Stimulated activated CD4-positive, alpha-beta T cell treated with anti-CD3 and anti-CD28 coated beads, Interleukin-15, amount 100 ng/mL, for 24 hours (primary cell): ENCODE measurements around the gene DUSP2.

Experiments used
- DNase-seq: peaks from one replicate; pipeline ENCODE4 v3.0.0-alpha.2; 2020

Gene DUSP2

GRCh38 chr2:96131152-96131812 is 14.0 kb downstream of the DUSP2 start:
- DNase-seq = peak; percentile 60

GRCh38 chr2:96130483-96130882 is 14.8 kb downstream of the DUSP2 start:
- no peak for DNase-seq

GRCh38 chr2:96129528-96130120 is 15.6 kb downstream of the DUSP2 start:
- no peak for DNase-seq

- no peak for DNase-seq
These were observed 16.8 kb downstream of the DUSP2 start for GRCh38 chr2:96128456-96128855.

DNA sequence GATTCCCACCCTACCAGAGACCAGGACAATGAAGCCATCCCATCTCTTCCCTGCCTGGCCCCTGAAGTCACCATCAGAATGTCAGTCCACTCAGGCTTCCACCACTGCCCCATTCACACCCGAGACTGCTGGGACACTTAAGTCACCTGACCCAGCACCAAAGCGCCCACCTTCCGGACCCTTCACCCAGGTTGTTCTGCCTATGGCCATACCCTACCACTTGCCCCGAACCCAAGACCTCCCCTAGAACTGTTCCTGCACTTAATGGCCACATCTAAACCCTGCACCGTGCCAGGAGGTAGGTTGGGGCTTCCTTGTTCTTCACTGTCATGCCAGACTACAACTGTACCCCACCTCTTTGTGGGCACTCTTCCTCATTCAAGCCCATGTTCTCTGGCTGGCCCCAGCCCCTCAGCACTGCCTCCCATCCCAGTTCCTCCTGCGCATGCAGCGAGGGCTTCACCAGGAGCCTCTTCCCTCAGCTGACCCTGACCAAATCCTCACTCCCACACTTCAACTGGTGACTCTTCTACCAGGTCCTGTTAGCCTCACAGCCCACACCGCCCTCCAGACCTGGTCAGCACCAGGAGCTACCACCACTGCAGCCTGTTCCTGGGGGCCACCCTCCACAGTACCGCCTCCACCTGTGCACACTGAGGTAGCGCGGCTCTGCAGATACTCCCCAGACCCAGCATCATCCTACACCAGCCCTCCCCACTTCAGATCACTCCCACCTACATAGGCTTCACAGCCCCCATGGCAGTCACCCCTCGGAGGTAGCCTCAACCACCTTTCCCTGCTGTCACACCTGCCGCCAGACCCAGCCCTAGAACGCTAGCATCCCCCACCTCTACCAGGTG is 20.6 kb downstream of the DUSP2 start:
- no peak for DNase-seq

DNA sequence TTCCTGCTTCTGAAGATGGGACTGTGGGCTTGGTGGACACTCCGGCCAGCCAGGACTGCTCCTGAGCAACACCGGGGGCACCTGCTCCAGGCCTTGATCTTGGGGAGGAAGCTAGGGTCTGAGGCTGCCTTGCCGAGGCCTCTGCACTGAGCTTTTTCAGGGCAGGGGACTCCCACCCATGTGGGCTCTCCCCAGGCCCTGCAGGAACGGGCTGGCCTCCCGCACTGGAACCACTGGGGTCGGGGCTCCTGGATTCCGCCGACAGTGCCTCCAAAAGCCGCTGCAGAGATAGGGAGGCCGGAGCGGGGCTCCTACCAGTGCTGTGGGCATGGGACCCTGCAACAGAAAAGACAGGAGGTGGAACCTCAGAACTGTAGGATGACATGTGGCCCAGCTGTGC is 21.3 kb downstream of the DUSP2 start:
- DNase-seq = no peak

GRCh38 chr2:96123290-96123689 is 21.9 kb downstream of the DUSP2 start:
- no peak for DNase-seq

GRCh38 chr2:96122391-96122790 is 22.8 kb downstream of the DUSP2 start:
- no peak for DNase-seq

DNA sequence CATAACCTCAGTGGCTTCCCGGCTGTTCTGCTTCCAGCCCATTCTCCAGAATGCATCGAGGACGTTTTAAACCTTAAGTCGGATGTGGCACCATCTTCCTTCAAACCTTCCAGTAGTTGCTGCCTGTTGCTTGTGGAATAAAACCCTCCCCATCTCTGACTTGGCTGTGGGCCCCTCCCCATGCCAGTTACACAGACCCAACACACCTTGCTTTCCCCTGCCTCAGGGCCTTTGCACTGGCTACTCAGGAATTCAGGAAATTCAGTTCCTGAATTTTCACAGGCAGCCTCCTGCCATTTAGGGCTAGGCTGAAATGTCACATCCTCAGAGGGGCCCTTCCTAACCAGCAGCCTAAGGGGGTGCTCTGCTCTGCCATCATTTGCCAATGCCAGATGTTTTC is 23.8 kb downstream of the DUSP2 start:
- DNase-seq = no peak

DNA sequence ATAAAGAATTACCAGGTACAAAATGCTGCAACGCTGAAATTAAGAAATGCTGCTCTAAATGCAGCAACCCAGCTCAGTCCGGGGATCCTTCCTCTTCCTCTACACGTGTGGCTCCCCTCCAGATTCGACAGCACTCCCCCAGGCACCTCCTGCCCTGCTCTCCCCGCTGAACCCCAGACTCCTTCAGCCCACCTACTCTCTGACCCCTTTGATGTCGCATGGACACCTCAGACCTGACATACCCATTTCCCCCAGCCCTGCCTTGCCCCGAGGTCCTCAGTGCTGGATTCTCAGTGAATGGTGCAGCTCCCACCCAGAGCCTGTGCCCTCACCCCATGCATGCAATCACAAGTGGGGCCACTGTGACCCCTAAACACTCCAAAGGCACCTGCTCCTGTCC is 24.2 kb downstream of the DUSP2 start:
- no peak for DNase-seq

GRCh38 chr2:96120091-96120720 is 25.0 kb downstream of the DUSP2 start:
- no peak for DNase-seq

GRCh38 chr2:96119389-96119751 is 25.9 kb downstream of the DUSP2 start:
- DNase-seq = no peak

GRCh38 chr2:96118698-96119388 is 26.4 kb downstream of the DUSP2 start:
- no peak for DNase-seq

DNA sequence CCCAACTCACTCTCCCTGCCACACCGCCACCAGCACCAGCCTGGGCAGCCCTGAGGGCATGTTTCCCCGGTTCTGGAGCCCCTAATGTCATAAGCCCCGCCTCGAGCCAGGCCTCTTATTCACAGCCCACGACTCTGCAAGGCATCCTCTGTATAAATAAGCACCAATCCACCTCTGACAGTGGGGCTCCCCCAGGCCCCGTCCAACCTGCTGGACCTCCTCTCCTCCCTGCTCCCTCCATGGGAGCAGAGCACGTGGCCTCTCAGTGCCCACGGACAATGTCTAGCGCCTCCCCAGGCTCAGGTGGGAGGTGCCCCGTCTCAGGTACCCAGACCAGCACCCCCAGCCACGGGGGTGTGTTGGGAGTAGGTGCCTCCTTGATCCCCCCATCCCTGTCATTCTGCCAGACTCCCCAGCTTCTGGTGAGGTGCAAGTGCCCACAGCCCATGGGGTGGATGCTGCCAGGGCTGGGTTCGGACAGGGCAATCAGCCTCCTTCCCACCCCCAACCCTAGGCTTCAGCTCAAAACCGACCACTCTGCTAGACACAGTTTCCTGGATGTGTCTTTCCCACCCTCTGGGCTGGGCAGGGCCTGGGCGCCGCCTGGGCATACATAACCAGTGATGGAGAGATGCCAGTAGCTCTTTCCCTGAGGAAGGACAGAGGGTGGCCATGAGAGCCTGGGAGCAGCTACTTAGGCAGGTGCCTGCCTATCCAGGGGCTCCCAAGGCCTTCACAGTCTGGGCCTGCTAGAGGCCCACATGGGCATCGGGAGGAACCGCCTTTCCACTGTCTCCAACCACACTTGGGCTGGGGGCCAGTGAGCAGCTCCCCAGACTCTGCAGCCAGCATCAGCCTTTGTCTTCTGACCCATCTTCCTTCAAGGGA is 27.3 kb downstream of the DUSP2 start:
- DNase-seq = no peak

DNA sequence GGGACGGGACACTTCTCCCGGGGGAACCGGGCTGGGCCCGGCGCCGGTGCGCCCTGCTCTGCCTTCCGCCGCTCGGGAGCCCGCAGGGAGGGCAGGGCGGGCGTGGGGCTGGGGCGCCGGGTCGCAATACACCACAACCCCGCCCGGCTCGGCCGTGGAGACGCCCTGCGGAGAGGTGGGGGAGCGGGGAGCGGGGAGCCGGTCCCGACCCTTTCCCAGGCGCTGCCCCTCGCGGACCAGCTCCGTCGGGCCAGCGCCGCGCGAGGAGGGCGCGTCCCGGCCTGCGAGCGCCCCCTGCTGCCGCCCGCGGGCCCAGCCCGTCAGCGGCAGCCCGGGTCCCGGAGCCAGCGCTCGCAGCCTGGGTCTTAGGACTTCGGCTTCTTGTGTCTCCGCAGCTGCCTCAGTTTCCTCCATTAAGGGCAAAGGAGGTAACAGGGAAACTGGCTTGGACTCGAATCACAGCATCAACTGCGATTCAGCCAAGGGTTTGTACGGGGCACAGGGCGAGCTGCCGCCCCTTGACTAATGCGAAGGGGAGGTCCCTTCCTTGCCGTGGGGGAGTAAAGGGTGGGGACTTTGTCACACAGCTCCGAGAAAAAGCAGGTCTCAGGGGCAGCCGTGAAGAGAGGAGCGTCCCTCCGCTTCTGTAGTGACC is 28.2 kb downstream of the DUSP2 start:
- peak; percentile 74 for DNase-seq

DNA sequence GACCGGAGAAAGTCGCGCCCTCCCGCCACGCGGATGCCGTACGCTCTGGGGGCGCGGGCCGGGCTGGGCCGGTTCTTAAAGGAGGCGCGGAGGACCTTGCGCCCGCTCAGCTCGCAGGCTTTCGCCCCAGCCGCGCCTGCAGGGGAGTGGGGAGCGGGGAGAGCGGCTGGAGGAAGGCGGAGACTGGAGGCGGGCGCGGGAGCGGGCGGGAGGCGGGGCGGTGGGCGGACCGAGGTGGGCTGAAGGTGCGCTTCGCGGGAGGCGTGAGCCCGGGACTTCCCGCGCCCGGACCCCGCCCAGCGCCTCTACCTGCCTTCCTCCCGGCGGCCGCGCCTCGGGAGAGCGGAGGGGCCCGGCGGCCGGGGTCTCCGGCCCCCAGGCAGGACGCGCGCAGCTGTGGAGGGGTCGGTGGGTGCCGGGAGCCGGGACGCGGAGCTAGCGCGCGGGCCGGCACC is 28.8 kb downstream of the DUSP2 start, which contains the start of gene ADRA2B:
Gene ADRA2B, minus strand, starts transcription at position 148 of the 455 bp plus-strand sequence. CDS start 422 bp downstream, outside the sequence.
- peak; percentile 88 for DNase-seq

DNA sequence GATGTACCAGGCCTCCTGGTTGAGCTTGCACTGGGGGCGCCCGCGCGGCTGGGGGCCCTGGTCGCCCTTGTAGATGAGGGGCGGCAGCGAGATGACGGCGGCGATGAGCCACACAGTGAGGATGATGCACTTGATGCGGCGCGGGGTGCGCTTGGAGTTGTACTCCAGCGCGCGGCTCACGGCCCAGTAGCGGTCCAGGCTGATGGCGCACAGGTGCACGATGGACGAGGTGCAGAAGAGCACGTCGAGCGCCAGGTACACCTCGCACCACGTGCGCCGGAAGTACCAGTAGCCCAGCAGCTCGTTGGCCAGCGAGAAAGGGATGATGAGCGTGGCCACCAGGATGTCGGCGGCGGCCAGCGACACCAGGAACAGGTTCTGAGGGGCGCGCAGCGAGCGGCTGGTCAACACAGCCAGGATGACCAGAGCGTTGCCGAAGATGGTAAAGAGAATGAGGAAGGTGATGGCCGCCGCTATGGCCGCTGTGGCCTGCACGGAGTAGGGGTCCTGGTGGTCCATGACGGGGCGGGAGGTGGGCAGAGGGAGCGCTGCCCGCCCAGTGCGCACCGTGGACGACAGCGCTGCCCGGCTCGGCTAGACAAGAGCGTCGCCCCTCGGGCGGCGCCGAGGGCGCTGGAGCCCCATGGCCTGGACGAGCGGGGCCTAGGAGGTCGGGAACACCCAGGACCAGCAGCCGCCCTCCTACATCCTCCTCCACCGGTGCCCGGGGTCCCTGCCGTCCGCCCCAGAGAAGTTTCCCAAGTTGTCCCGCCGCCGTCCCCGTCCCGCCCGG is 29.4 kb downstream of the DUSP2 start:
- no peak for DNase-seq

DNA sequence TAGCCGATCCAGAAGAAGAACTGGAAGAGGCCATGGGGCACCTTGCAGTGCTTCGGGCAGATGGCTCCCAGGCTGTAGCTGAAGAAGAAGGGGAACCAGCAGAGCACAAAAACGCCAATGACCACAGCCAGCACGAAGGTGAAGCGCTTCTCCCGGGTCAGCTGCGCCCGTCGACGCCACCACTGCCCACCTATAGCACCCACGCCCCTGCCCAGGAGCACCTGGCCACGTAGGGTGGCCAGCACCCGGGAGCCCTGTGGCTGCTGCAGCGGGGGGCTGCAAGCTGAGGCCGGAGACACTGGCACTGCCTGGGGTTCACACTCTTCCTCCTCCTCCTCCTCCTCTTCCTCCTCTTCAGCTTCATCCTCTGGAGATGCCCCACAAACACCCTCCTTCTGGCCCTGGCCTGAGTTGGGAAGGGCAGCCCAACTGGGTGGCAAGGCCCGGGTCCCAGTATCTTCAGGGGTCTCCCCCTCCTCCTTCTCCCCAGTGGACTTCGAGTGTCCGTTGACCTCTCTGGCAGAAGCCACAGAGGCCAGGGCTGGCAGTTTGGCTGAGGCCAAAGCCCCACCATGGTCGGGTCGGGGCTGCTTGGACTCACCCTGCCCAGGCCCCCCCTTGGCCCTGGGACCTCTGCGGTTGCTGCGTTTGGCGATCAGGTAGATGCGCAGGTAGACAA is 30.2 kb downstream of the DUSP2 start:
- DNase-seq = no peak

GRCh38 chr2:96114546-96114902 is 30.7 kb downstream of the DUSP2 start:
- no peak for DNase-seq

DNA sequence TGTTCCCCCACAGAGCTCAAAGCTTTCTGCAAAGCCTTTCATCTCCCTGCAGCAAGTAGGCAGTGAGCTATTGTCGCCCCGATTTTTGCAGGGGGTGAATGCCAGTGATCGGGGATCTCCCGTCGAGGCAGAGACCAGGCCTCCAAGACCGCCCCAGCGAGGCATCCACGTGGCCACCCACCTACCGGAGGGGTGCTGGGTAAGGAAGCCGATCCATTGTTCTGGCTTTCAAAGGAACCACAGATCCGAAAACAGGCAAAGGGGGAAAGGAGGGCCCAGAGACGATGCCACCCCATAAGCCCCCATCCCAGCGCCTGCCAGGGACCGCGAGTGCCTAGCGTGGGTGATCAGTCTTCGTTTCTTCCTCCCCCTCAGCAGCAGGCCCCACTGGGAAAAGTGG is 31.3 kb downstream of the DUSP2 start:
- no peak for DNase-seq
